MM.1S (cell line): ENCODE measurements around the gene NELL1.

Experiments used
- DNase-seq: peaks from one replicate; pipeline ENCODE4 v3.0.0-alpha.2; 2015
- H2AFZ ChIP-seq: fragments of 300-600 bp; sonication (generic); 2 replicates; pipeline ENCODE4 v1.6.0; 2016; ENCODE audit warnings: antibody characterized with exemption, low read length
- H3F3A ChIP-seq: fragments of 300-600 bp; sonication (generic); 2 replicates; pipeline ENCODE4 v1.6.1; 2016; ENCODE audit warnings: mild to moderate bottlenecking, antibody characterized with exemption, low read length, moderate library complexity, mixed read lengths; ENCODE audit not compliant: insufficient read depth
- H3K27ac ChIP-seq: fragments of 300-600 bp; sonication (generic); 2 replicates; pipeline ENCODE4 v1.5.1; 2016; ENCODE audit warnings: mild to moderate bottlenecking, low read length
- H3K27me3 ChIP-seq: fragments of 300-600 bp; sonication (generic); replicated peaks from 2 replicates; pipeline ENCODE4 v1.6.0; 2016; ENCODE audit warnings: low read length; ENCODE audit not compliant: insufficient read depth
- H3K36me3 ChIP-seq: fragments of 300-600 bp; sonication (generic); replicated peaks from 2 replicates; pipeline ENCODE4 v1.6.1; 2016; ENCODE audit warnings: mild to moderate bottlenecking, low read length, mixed read lengths; ENCODE audit not compliant: insufficient read depth
- H3K4me1 ChIP-seq: fragments of 300-600 bp; sonication (generic); 2 replicates; pipeline ENCODE4 v1.6.1; 2016; ENCODE audit warnings: low read length, mixed read lengths
- H3K4me2 ChIP-seq: fragments of 300-600 bp; sonication (generic); 2 replicates; pipeline ENCODE4 v1.6.0; 2016; ENCODE audit warnings: low read depth, low read length
- H3K4me3 ChIP-seq: fragments of 300-600 bp; sonication (generic); 2 replicates; pipeline ENCODE4 v1.5.1; 2016; ENCODE audit warnings: low read length, mixed read lengths
- H3K79me2 ChIP-seq: fragments of 300-600 bp; sonication (generic); 2 replicates; pipeline ENCODE4 v1.6.1; 2016; ENCODE audit warnings: mixed run types, low read length, mixed read lengths
- H3K9ac ChIP-seq: fragments of 300-600 bp; sonication (generic); 2 replicates; pipeline ENCODE4 v1.6.1; 2016; ENCODE audit warnings: low read length, mixed read lengths
- H3K9me2 ChIP-seq: fragments of 300-600 bp; sonication (generic); replicated peaks from 2 replicates; pipeline ENCODE4 v1.6.1; 2016; ENCODE audit warnings: mild to moderate bottlenecking, low read length, mixed read lengths; ENCODE audit not compliant: insufficient read depth
- H3K9me3 ChIP-seq: fragments of 300-600 bp; sonication (generic); replicated peaks from 2 replicates; pipeline ENCODE4 v1.6.1; 2016; ENCODE audit warnings: mild to moderate bottlenecking, low read length, mixed read lengths; ENCODE audit not compliant: insufficient read depth
- H4K20me1 ChIP-seq: fragments of 300-600 bp; sonication (generic); 2 replicates; pipeline ENCODE4 v1.6.1; 2016; ENCODE audit warnings: mild to moderate bottlenecking, low read length, moderate library complexity, mixed read lengths; ENCODE audit not compliant: insufficient read depth
- CTCF ChIP-seq: fragments of 300-600 bp; sonication (generic); IDR thresholded peaks from 2 replicates; pipeline ENCODE4 v1.5.1; 2016; ENCODE audit warnings: antibody characterized with exemption, low read length, mixed read lengths
- EZH2 ChIP-seq: fragments of 300-600 bp; sonication (generic); optimal IDR thresholded peaks from 2 replicates; pipeline ENCODE3; 2017; ENCODE audit warnings: low read depth, mild to moderate bottlenecking, antibody characterized with exemption, low read length, mixed read lengths
- EZH2phosphoT487 ChIP-seq: fragments of 300-600 bp; sonication (generic); IDR thresholded peaks from 2 replicates; pipeline ENCODE4 v1.6.1; 2018; ENCODE audit warnings: antibody characterized with exemption, low read length

Gene NELL1

GRCh38 chr11:20640401-20640800 is 29.0 kb upstream of the NELL1 start:
- Histone ChIP-seq H3K27me3 (no peaks in the 10 kb centered on the region), H3K27ac (no peak overlapping the region), H3K4me1 (peaks cover 13% of the 10 kb centered on the region; the same call in 1 of the 2 replicates), H4K20me1 (no peaks in the 10 kb centered on the region), H3F3A (no peaks in the 10 kb centered on the region; the same call in 1 of the 2 replicates), H3K4me2 (no peak overlapping the region), H3K9me3 (no peaks in the 10 kb centered on the region), H3K9ac (no peak overlapping the region), H3K79me2 (no peaks in the 10 kb centered on the region), H3K4me3 (no peak overlapping the region), H3K9me2 (no peaks in the 10 kb centered on the region), H3K36me3 (no peaks in the 10 kb centered on the region), H2AFZ (no peak overlapping the region)
- no peak for TF ChIP-seq CTCF
- no peak for TF ChIP-seq EZH2
- no peak for TF ChIP-seq EZH2phosphoT487
- no peak for DNase-seq

GRCh38 chr11:20644360-20644759 is 25.0 kb upstream of the NELL1 start:
- H4K20me1 ChIP-seq, result no peaks in the 10 kb centered on the region
- peaks cover 13% of the 10 kb centered on the region; the same call in 1 of the 2 replicates for H3K4me1 ChIP-seq
- no peaks in the 10 kb centered on the region for H3K9me2 ChIP-seq
- H2AFZ ChIP-seq, result no peak overlapping the region
- H3K79me2 ChIP-seq, result no peaks in the 10 kb centered on the region
- H3K4me3 ChIP-seq, result no peak overlapping the region
- DNase-seq, result no peak
- TF ChIP-seq EZH2phosphoT487 (no peak), EZH2 (no peak), CTCF (no peak)
- no peak overlapping the region for H3K4me2 ChIP-seq
- H3K27me3 ChIP-seq, result no peaks in the 10 kb centered on the region
- H3K27ac ChIP-seq, result no peak overlapping the region
- no peaks in the 10 kb centered on the region; the same call in 1 of the 2 replicates for H3F3A ChIP-seq
- H3K9me3 ChIP-seq, result no peaks in the 10 kb centered on the region
- H3K9ac ChIP-seq, result no peak overlapping the region
- no peaks in the 10 kb centered on the region for H3K36me3 ChIP-seq

GRCh38 chr11:20647976-20648565 is 21.3 kb upstream of the NELL1 start:
- Histone ChIP-seq H3K9ac (no peak overlapping the region), H3K4me2 (no peak overlapping the region), H3K4me1 (no peaks in the 10 kb centered on the region), H3K79me2 (no peaks in the 10 kb centered on the region), H3K36me3 (no peaks in the 10 kb centered on the region), H3K9me3 (no peaks in the 10 kb centered on the region), H3K27me3 (no peaks in the 10 kb centered on the region), H4K20me1 (no peaks in the 10 kb centered on the region), H3F3A (no peaks in the 10 kb centered on the region), H3K9me2 (no peaks in the 10 kb centered on the region), H3K27ac (no peak overlapping the region), H2AFZ (no peak overlapping the region), H3K4me3 (no peak overlapping the region)
- peak; percentile 92 for TF ChIP-seq CTCF
- TF ChIP-seq EZH2, result no peak
- DNase-seq, result peak; percentile 48
